Coronary artery (tissue), 2 donors: ENCODE measurements around the gene CDH4.

Experiments used
- DNase-seq: peaks from one replicate; pipeline ENCODE4 v3.0.0-alpha.2; 2017; ENCODE audit warnings: low spot score
- H3K27ac ChIP-seq, 2 donors: fragments of 200-600 bp; sonication (generic); one replicate each; pipeline ENCODE4 v1.5.1; 2016 to 2019
- H3K4me3 ChIP-seq: fragments of 200-600 bp; sonication (generic); 2 replicates; pipeline ENCODE4 v1.5.1; 2016; ENCODE audit warnings: mild to moderate bottlenecking, moderate library complexity
- CTCF ChIP-seq: fragments of 200-600 bp; sonication (generic); IDR thresholded peaks from one replicate; pipeline ENCODE4 v1.5.1; 2019; ENCODE audit warnings: antibody characterized with exemption

The CDH4 gene

GRCh38 chr20:61649105-61649859 is 397.2 kb downstream of the CDH4 start:
- no peak overlapping the region for H3K27ac ChIP-seq
- no peak for DNase-seq
- no peak overlapping the region for H3K4me3 ChIP-seq
- TF ChIP-seq CTCF: no peak

- TF ChIP-seq CTCF: no peak
- Histone ChIP-seq H3K4me3 (no peak overlapping the region), H3K27ac (no peak overlapping the region)
- no peak for DNase-seq
Measured at GRCh38 chr20:61649860-61650162, 397.8 kb downstream of the CDH4 start.

GRCh38 chr20:61650912-61651733 is 399.1 kb downstream of the CDH4 start:
- H3K4me3 ChIP-seq: no peak overlapping the region
- no peak overlapping the region for H3K27ac ChIP-seq
- no peak for TF ChIP-seq CTCF
- DNase-seq: no peak

- no peak for TF ChIP-seq CTCF
- Histone ChIP-seq H3K4me3 (no peak overlapping the region), H3K27ac (no peak overlapping the region)
- DNase-seq: no peak
Measured at GRCh38 chr20:61652146-61652545, 400.1 kb downstream of the CDH4 start.

- TF ChIP-seq CTCF: no peak
- Histone ChIP-seq H3K4me3 (no peak overlapping the region), H3K27ac (no peak overlapping the region)
- DNase-seq: no peak
Measured at GRCh38 chr20:61654726-61655125, 402.7 kb downstream of the CDH4 start.

GRCh38 chr20:61655591-61655990 is 403.5 kb downstream of the CDH4 start:
- no peak overlapping the region for H3K4me3 ChIP-seq
- TF ChIP-seq CTCF: no peak
- no peak for DNase-seq
- no peak overlapping the region for H3K27ac ChIP-seq

GRCh38 chr20:61656198-61656597 is 404.1 kb downstream of the CDH4 start:
- Histone ChIP-seq H3K4me3 (no peak overlapping the region), H3K27ac (no peak overlapping the region)
- no peak for DNase-seq
- no peak for TF ChIP-seq CTCF
